B cell (primary cell): ENCODE results near the gene ANKFN1. TPM values are rescaled to one million over a fixed set of nuclear protein-coding genes. Genes with fewer than 3 reads are reported as not detected.

Source experiments
- ATAC-seq: fragments of 200-7000 bp; cut with Tn5 transposase; one replicate; pipeline ENCODE4 v1.10.0; 2021; ENCODE audit warnings: low read depth, mild to moderate bottlenecking, moderate number of reproducible peaks, moderate library complexity
- CTCF ChIA-PET: fragments of 350-600 bp; sonication (Branson Sonifier 250); formaldehyde crosslinking; loops from one replicate; lab custom pipeline; 2021; ENCODE audit warnings: antibody characterized with exemption, inconsistent platforms; lab: Charles Lee
- POLR2A ChIA-PET: fragments of 350-600 bp; sonication (Branson Sonifier 250); formaldehyde crosslinking; loops from one replicate; lab custom pipeline; 2021; ENCODE audit warnings: antibody characterized with exemption; lab: Charles Lee
- DNase-seq: peaks from one replicate; pipeline ENCODE4 v3.0.0; 2013
- H2AFZ ChIP-seq: 2 replicates; pipeline ENCODE4 v1.6.1; 2012; ENCODE audit warnings: mild to moderate bottlenecking, low read depth, low read length; ENCODE audit not compliant: insufficient read depth, poor library complexity, severe bottlenecking
- H3K27ac ChIP-seq, 2 donors: 1 replicate in 1 of 2; 2 replicates in 1 of 2; pipeline ENCODE4 v1.5.1; 2012 to 2013; ENCODE audit warnings: low read length in 2 of 2, mild to moderate bottlenecking in 2 of 2, moderate library complexity in 1 of 2
- H3K27me3 ChIP-seq, 4 experiments: fragments of 200-600 bp in 1 of 4; sonication (generic) in 1 of 4; replicated peaks in 1 of 4; 1 replicate in 2 of 4; 2 replicates in 2 of 4; pipeline versions ENCODE4 v1.6.1 to v1.7.0; 2013 to 2016; ENCODE audit warnings: low read length in 3 of 4, mild to moderate bottlenecking in 2 of 4, mixed read lengths in 1 of 4, moderate library complexity in 1 of 4; ENCODE audit not compliant: insufficient read depth in 4 of 4, control insufficient read depth in 3 of 4; ENCODE audit errors: control extremely low read depth in 1 of 4
- H3K36me3 ChIP-seq, 2 experiments: replicated peaks in 1 of 2; 1 replicate in 1 of 2; 2 replicates in 1 of 2; pipeline versions ENCODE4 v1.6.1 to v1.7.1; 2013; ENCODE audit warnings: low read length in 1 of 2; ENCODE audit not compliant: insufficient read depth in 2 of 2, control insufficient read depth in 1 of 2; ENCODE audit errors: control extremely low read depth in 1 of 2, extremely low read depth in 1 of 2
- H3K4me1 ChIP-seq, 2 donors: fragments of 200-600 bp in 1 of 2; sonication (generic) in 1 of 2; 1 replicate in 1 of 2; 2 replicates in 1 of 2; pipeline versions ENCODE4 v1.5.1 to v1.6.1; 2013 to 2017; ENCODE audit warnings: low read length in 2 of 2; ENCODE audit not compliant: control insufficient read depth in 2 of 2, insufficient read depth in 2 of 2
- H3K4me2 ChIP-seq: replicated peaks from 2 replicates; pipeline ENCODE3; 2012; ENCODE audit warnings: mild to moderate bottlenecking, low read depth, low read length; ENCODE audit not compliant: poor library complexity, severe bottlenecking
- H3K4me3 ChIP-seq, 5 experiments: fragments of 200-600 bp in 1 of 5; sonication (generic) in 1 of 5; 1 replicate in 3 of 5; 2 replicates in 2 of 5; pipeline versions ENCODE4 v1.5.1 to v1.7.0; 2011 to 2016; ENCODE audit warnings: low read length in 4 of 5, mild to moderate bottlenecking in 4 of 5, low read depth in 2 of 5, control low read depth in 1 of 5, moderate library complexity in 1 of 5; ENCODE audit not compliant: insufficient read depth in 1 of 5; ENCODE audit errors: control extremely low read depth in 1 of 5, extremely low read depth in 1 of 5
- H3K79me2 ChIP-seq: fragments of 200-600 bp; sonication (generic); one replicate; pipeline ENCODE4 v1.6.0; 2016; ENCODE audit warnings: low read length; ENCODE audit not compliant: control insufficient read depth, insufficient read depth
- H3K9ac ChIP-seq: fragments of 200-600 bp; sonication (generic); 2 replicates; pipeline ENCODE4 v1.6.1; 2017; ENCODE audit warnings: mild to moderate bottlenecking, low read length, moderate library complexity
- H3K9me3 ChIP-seq, 3 donors: one replicate each; pipeline versions ENCODE4 v1.6.1 to v1.7.1; 2013; ENCODE audit warnings: low read length in 2 of 3; ENCODE audit not compliant: control insufficient read depth in 2 of 3, insufficient read depth in 1 of 3; ENCODE audit errors: control extremely low read depth in 1 of 3
- H4K20me1 ChIP-seq: 2 replicates; pipeline ENCODE4 v1.6.0; 2012; ENCODE audit warnings: mild to moderate bottlenecking, low read length; ENCODE audit not compliant: insufficient read depth, control insufficient read depth, poor library complexity, severe bottlenecking
- H3K27ac Mint-ChIP-seq: one replicate; pipeline ENCODE4 v1.8.0; 2021; ENCODE audit warnings: mixed read lengths
- H3K27me3 Mint-ChIP-seq: one replicate; pipeline ENCODE4 v1.8.0; 2021; ENCODE audit warnings: mixed read lengths
- H3K4me1 Mint-ChIP-seq: one replicate; pipeline ENCODE4 v1.8.0; 2021; ENCODE audit warnings: mixed read lengths
- H3K4me3 Mint-ChIP-seq: one replicate; pipeline ENCODE4 v1.8.0; 2021; ENCODE audit warnings: mixed read lengths
- H3K9me3 Mint-ChIP-seq: one replicate; pipeline ENCODE4 v1.8.0; 2022; ENCODE audit warnings: mixed read lengths; ENCODE audit not compliant: insufficient read depth
- EZH2 ChIP-seq: IDR thresholded peaks from 2 replicates; pipeline ENCODE4 v1.6.1; 2012; ENCODE audit warnings: borderline replicate concordance, low read depth, mild to moderate bottlenecking, moderate library complexity, low read length; ENCODE audit not compliant: insufficient read depth, poor library complexity, severe bottlenecking
- WGBS: methylation state at CpG from one replicate; pipeline ENCODE4 v1.1.5; 2013; ENCODE audit warnings: missing lambda C conversion rate; ENCODE audit not compliant: insufficient coverage; 5-methylcytosine and 5-hydroxymethylcytosine counted together
- intact Hi-C: fragments of 100-400 bp; cut with micrococcal nuclease; formaldehyde crosslinking; loops from one replicate; pipeline ENCODE4 v1.10.0; 2022
- polyA plus RNA-seq: library from polyadenylated mRNA; depleted of rRNA; stranded (reverse); fragments of >200 nt; gene quantifications from 2 replicates; pipeline ENCODE4 v1.2.3, GENCODE V29; 2012
- total RNA-seq, 2 donors: library from RNA; stranded (reverse); fragments of 120-200 nt in 1 of 2; gene quantifications; 1 replicate in 1 of 2; 2 replicates in 1 of 2; pipeline versions ENCODE4 v1.2.3 to v1.2.4, GENCODE V29; 2013 to 2022
- TF ChIP-seq, protein P1 (sequence below): fragments of 200-600 bp; IDR thresholded peaks from one replicate; pipeline ENCODE4 v1.8.0; 2022; ENCODE audit warnings: antibody characterized with exemption, mild to moderate bottlenecking

Gene ANKFN1
- total and polyA plus RNA-seq, 2 donors (not counting 1 experiment from before 2014, with no cell fraction given): not detected

DNA sequence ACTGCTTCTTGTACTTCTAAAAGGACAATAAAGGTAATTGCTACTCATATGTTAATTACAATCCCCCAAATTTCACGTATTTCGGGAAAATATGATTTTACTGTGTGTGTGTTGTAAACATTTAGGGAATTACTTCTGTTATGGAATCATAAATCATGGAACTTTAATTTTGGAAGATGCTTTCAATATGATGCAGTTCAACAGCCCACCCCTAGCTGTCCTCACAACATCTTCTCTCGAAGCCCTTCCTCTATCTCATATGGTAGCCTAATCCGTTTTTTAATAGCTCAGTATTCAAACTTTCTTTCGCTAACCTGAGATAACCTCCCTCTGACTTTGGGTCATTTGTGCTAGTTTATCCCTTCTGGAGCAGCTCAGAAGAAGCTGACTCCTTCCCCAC, 78.4 kb downstream of the ANKFN1 start:
- CTCF ChIA-PET: no interaction called here

DNA sequence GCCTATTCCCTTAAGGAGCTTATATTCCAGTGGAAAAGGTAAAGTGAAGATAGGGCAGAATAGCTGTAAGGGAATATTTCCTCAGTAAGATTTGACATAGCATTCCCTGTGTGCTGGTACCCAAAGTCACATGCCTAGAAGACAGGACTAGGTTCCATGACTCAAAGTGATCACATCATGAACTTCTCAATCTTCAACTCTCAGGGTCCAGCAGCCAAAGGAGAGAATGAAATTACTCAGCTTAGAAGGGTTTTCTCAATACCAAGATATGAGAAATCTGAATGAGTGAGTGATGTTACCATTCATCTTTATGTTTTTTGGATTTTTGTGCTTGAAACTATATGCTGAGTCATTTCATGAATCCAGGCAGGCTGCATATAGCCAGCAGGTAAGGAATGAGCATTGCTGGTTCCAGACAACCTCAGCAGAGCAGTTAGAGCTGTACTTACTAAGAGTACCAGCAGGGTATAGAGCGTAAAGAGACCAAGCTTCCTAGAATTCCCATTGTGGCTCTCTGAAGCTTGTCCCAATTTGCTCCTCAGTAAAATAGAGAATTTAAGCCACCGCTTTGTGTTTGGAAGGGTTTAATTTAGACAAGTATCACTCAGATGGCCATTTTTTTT, 91.1 kb downstream of the ANKFN1 start:
- WGBS: 100% methylated on average over 1 of the region's 2 CpGs
- Histone ChIP-seq H3K4me3 (no peak overlapping the region), H3K36me3 (no peaks in the 10 kb centered on the region), H3K4me1 (no peaks in the 10 kb centered on the region), H3K27ac (no peak overlapping the region), H4K20me1 (no peaks in the 10 kb centered on the region), H3K79me2 (no peaks in the 10 kb centered on the region), H3K4me2 (no peak overlapping the region), H3K9me3 (no peaks in the 10 kb centered on the region), H3K27me3 (no peaks in the 10 kb centered on the region), H3K9ac (no peak overlapping the region), H2AFZ (no peak overlapping the region)
- no peaks in the 10 kb centered on the region for H3K4me1 Mint-ChIP-seq
- CTCF ChIA-PET: no interaction called here
- DNase-seq (no peak), ATAC-seq (no peak)
- intact Hi-C loops: no loop called here
- TF ChIP-seq, protein P1, sequence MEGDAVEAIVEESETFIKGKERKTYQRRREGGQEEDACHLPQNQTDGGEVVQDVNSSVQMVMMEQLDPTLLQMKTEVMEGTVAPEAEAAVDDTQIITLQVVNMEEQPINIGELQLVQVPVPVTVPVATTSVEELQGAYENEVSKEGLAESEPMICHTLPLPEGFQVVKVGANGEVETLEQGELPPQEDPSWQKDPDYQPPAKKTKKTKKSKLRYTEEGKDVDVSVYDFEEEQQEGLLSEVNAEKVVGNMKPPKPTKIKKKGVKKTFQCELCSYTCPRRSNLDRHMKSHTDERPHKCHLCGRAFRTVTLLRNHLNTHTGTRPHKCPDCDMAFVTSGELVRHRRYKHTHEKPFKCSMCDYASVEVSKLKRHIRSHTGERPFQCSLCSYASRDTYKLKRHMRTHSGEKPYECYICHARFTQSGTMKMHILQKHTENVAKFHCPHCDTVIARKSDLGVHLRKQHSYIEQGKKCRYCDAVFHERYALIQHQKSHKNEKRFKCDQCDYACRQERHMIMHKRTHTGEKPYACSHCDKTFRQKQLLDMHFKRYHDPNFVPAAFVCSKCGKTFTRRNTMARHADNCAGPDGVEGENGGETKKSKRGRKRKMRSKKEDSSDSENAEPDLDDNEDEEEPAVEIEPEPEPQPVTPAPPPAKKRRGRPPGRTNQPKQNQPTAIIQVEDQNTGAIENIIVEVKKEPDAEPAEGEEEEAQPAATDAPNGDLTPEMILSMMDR: no peak
- no peak for TF ChIP-seq EZH2
- H3K9me3 Mint-ChIP-seq: no peaks in the 10 kb centered on the region
- peaks cover 7% of the 10 kb centered on the region for H3K27me3 Mint-ChIP-seq
- no peak overlapping the region for H3K4me3 Mint-ChIP-seq
- POLR2A ChIA-PET: no interaction called here
- no peak overlapping the region for H3K27ac Mint-ChIP-seq

More for the DNA sequence above, 78.4 kb downstream of the ANKFN1 start:
- DNase-seq: no peak
- Histone ChIP-seq H4K20me1 (no peaks in the 10 kb centered on the region), H3K9me3 (no peaks in the 10 kb centered on the region), H2AFZ (no peak overlapping the region), H3K36me3 (no peaks in the 10 kb centered on the region), H3K27ac (no peak overlapping the region), H3K9ac (no peak overlapping the region), H3K27me3 (no peaks in the 10 kb centered on the region), H3K4me3 (no peak overlapping the region), H3K79me2 (no peaks in the 10 kb centered on the region), H3K4me1 (no peaks in the 10 kb centered on the region), H3K4me2 (no peak overlapping the region)
- no peak for TF ChIP-seq EZH2
- TF ChIP-seq, protein P1: no peak
- Mint-ChIP-seq H3K27me3 (no peaks in the 10 kb centered on the region), H3K4me3 (no peak overlapping the region), H3K9me3 (peaks cover 7% of the 10 kb centered on the region), H3K27ac (no peak overlapping the region), H3K4me1 (no peaks in the 10 kb centered on the region)
- intact Hi-C loops: no loop called here
- ATAC-seq: no peak
- WGBS: 84% methylated on average over 3 of the region's 5 CpGs
- POLR2A ChIA-PET: no interaction called here
